Activated effector memory CD4-positive, alpha-beta T cell treated with Interleukin-2 at 50 U/mL for 16 hours (primary cell): Measurements from ENCODE around the gene LAP3.

Source experiments
- DNase-seq: peaks from one replicate; pipeline ENCODE4 v3.0.0-alpha.2; 2020

Gene LAP3

GRCh38 chr4:17623451-17624001, 46.5 kb downstream of the LAP3 start:
- no peak for DNase-seq

- no peak for DNase-seq
Observed at GRCh38 chr4:17624821-17625220, 47.8 kb downstream of the LAP3 start.

GRCh38 chr4:17630228-17630627, 53.2 kb downstream of the LAP3 start:
- DNase-seq: no peak

- no peak for DNase-seq
Observed at GRCh38 chr4:17633600-17633999, 56.6 kb downstream of the LAP3 start.

GRCh38 chr4:17635056-17635455, 58.1 kb downstream of the LAP3 start:
- no peak for DNase-seq

- no peak for DNase-seq
Observed at GRCh38 chr4:17636341-17636695, 59.3 kb downstream of the LAP3 start.

- peak; percentile 46 for DNase-seq
Observed at GRCh38 chr4:17636696-17637622, 60.0 kb downstream of the LAP3 start.

GRCh38 chr4:17639136-17639535, 62.1 kb downstream of the LAP3 start:
- no peak for DNase-seq

GRCh38 chr4:17642398-17642783, 65.4 kb downstream of the LAP3 start:
- no peak for DNase-seq

- no peak for DNase-seq
Observed at GRCh38 chr4:17646693-17647092, 69.7 kb downstream of the LAP3 start.

GRCh38 chr4:17647176-17647806, 70.3 kb downstream of the LAP3 start:
- no peak for DNase-seq

GRCh38 chr4:17647927-17648326, 70.9 kb downstream of the LAP3 start:
- no peak for DNase-seq

- no peak for DNase-seq
Observed at GRCh38 chr4:17650406-17650805, 73.4 kb downstream of the LAP3 start.

GRCh38 chr4:17654701-17655100, 77.7 kb downstream of the LAP3 start:
- no peak for DNase-seq

- no peak for DNase-seq
Observed at GRCh38 chr4:17657090-17657489, 80.1 kb downstream of the LAP3 start.
